Measurements from ENCODE around the gene SLPI.

- TF ChIP-seq CTCF (IDR thresholded peaks at IDR 0.05 in 8 of 11, conservative IDR thresholded peaks at IDR 0.05 in 3 of 11) (no peak), POLR2AphosphoS5 (IDR thresholded peaks at IDR 0.05) (no peak), POLR2A (IDR thresholded peaks at IDR 0.05) (no peak)
Measured at GRCh38 chr20:45258259-45258658, 3.9 kb upstream of the SLPI start.

Measured in spleen (tissue), 7 donors.